Stimulated activated CD4-positive, alpha-beta T cell treated with anti-CD3 and anti-CD28 coated beads, Interleukin-15, amount 100 ng/mL, for 48 hours (primary cell): ENCODE results near the gene PSMD13.
"Not testable (repeated sequence)": the region's sequence is repeated elsewhere in the genome, so short reads cannot be mapped to it uniquely, and the experiment has no call there.

ENCODE experiments used
- DNase-seq, 2 donors: peaks; one replicate each; pipeline ENCODE4 v3.0.0-alpha.2; 2020; ENCODE audit warnings: low read depth in 2 of 2

Gene PSMD13

DNA sequence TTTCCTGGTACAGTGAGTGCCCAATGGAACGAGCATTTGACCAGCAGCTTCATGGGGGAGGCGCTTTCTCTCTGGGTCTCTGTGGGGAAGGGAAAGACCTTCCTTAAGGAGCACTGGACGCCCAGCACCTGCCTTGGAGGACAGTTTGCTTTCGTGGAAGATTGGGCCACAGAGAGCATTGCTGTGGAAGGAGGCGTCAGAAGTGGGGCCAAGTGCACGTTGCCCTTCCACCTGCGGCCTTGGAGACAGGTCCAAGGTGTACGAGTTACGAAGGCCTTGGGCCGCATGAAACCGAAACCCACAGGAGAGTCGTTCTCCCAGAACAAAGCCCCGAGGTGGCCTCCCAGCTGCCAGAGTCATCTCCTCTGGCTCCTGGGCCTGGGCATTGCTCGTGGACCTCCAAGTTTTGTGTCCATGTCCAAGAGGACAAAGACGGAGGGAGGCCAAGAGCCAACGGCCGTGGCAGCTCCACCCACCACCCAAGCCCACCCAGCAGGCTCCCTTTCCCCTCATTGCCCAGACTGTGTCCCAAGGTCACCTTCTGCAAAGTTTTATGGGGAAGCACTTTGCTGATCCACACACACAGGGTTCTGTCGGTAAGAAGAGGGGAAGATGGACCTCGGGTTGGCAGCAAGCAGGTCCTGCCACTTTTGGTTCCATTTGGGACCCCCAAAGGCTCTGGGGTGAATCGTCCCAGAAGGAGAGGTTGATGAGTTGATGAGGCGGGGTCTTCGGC lies 35.6 kb downstream of the PSMD13 start:
- DNase-seq: no peak

DNA sequence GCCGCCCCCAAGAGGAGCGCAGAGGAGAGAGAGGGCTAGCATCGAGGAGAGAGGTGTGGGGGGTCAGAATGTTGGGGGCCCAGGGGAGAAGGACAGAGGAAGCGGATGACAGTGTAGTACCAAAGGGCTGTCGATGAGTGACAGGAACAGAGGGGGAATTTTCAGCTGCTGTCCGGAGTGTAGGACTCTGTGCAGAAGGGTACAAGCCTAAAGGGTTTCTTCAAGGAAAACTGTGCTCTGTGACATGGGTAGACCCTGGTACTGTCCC lies 36.1 kb downstream of the PSMD13 start:
- DNase-seq: no peak

DNA sequence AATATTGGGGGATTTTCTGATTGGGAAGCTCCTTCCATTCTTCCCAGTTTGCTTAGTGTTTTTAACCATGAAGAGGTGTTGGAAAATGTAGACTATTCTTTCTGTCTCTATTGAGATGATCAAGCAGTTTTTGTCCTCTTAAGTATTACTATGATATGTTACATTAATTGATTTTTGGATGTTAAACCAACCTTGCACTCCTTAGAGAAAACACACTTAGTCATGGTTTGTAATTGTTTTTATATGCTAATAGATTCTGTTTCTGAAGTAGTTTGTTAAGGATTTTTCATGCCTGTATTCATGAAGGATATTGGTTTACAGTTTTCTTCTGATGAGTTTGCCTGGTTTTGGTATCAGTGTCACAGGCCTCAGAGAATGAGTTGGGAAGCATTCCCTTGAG lies 39.4 kb downstream of the PSMD13 start:
- no peak for DNase-seq

DNA sequence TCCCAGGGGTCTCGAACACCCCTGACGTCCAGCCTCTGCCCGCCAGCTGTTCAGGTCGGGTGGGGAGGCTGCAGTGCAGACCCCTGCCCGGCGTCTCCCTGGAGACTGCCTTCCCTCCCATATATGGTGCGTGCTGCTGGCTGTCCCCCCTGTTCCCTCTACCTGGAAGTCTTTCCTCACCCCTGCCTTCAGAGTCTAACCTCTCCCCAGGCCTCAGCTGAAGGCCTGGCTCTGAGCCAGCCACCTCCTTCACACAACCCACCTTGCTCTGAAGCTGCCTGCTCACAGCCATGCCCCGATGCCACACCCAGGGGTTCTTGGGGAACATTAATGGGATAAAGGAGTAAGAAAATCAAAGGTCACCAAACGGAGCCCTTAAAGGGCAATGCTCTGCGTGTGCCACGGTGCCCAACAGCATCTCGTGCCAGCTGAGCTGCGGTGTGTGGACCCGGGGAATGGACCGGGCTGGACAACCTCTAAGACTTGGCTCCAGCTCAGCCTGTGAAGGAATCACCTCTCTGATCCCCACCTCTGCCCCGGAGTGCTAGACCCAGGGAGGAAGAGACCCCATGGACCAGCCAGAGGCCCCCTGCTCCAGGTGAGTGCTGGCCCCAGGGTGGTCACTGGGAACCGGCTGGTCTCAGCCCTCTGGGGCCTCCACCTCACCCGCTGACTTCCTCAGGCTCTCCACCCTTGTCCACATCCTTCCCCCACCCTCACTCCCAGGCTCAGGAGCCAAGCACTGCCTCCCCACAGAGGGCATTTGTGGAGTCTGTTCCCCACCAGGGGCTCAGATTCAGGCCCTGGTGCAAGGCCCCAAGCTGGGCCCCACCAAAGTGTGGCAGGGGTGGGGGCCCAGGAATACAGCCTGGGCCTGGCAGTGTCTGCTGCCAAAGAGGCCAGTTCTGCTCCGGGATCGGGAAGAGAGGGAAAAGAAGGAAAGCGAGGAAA lies 41.5 kb downstream of the PSMD13 start, which contains the start of gene NLRP6:
TSS of gene NLRP6 (plus strand) at position 407 of the 951 bp plus-strand sequence. CDS start at position 570, 163 bp downstream.
- DNase-seq: no peak

DNA sequence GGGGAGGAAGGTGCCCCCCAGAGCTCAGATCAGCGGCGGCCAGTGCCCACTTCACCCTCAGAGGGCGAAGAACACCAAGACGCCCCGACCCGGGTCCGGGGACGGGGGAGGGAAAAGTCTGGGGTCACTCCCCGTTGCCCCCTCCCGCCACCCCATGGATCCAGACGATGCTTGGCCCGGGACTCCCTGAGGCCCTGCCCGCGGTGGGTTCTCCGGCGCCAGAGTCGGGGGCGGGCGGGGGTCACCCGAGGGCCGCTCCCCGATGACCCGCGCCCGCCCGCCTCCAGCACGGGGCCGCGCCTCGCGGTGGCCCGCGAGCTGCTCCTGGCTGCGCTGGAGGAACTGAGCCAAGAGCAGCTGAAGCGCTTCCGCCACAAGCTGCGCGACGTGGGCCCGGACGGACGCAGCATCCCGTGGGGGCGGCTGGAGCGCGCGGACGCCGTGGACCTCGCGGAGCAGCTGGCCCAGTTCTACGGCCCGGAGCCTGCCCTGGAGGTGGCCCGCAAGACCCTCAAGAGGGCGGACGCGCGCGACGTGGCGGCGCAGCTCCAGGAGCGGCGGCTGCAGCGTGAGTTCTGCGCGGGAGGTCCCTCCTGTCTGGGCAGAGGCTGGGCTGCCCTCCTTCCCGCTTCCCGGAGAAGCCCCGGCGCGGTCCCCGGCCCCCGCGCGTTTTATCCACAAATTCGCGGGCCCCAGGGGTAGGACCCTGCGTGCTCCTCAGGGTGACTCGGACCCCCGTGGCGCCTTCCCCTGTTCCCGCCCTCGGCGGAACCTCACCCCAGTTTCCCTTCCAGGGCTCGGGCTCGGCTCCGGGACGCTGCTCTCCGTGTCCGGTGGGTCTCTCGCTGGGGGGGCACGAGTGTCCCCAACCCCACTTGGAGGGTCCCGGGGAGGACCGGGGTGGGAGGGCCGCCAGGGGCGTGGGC lies 42.5 kb downstream of the PSMD13 start:
- no peak for DNase-seq

DNA sequence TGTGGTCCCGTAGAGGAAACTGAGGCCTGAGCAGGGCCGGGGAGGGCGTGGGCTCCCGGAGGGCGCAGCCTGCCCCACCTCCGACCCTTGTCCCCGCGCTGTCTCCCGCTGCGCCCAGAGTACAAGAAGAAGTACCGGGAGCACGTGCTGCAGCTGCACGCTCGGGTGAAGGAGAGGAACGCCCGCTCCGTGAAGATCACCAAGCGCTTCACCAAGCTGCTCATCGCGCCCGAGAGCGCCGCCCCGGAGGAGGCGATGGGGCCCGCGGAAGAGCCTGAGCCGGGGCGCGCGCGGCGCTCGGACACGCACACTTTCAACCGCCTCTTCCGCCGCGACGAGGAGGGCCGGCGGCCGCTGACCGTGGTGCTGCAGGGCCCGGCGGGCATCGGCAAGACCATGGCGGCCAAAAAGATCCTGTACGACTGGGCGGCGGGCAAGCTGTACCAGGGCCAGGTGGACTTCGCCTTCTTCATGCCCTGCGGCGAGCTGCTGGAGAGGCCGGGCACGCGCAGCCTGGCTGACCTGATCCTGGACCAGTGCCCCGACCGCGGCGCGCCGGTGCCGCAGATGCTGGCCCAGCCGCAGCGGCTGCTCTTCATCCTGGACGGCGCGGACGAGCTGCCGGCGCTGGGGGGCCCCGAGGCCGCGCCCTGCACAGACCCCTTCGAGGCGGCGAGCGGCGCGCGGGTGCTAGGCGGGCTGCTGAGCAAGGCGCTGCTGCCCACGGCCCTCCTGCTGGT lies 43.4 kb downstream of the PSMD13 start:
- DNase-seq: no peak

DNA sequence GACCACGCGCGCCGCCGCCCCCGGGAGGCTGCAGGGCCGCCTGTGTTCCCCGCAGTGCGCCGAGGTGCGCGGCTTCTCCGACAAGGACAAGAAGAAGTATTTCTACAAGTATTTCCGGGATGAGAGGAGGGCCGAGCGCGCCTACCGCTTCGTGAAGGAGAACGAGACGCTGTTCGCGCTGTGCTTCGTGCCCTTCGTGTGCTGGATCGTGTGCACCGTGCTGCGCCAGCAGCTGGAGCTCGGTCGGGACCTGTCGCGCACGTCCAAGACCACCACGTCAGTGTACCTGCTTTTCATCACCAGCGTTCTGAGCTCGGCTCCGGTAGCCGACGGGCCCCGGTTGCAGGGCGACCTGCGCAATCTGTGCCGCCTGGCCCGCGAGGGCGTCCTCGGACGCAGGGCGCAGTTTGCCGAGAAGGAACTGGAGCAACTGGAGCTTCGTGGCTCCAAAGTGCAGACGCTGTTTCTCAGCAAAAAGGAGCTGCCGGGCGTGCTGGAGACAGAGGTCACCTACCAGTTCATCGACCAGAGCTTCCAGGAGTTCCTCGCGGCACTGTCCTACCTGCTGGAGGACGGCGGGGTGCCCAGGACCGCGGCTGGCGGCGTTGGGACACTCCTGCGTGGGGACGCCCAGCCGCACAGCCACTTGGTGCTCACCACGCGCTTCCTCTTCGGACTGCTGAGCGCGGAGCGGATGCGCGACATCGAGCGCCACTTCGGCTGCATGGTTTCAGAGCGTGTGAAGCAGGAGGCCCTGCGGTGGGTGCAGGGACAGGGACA lies 44.1 kb downstream of the PSMD13 start:
- DNase-seq: no peak

DNA sequence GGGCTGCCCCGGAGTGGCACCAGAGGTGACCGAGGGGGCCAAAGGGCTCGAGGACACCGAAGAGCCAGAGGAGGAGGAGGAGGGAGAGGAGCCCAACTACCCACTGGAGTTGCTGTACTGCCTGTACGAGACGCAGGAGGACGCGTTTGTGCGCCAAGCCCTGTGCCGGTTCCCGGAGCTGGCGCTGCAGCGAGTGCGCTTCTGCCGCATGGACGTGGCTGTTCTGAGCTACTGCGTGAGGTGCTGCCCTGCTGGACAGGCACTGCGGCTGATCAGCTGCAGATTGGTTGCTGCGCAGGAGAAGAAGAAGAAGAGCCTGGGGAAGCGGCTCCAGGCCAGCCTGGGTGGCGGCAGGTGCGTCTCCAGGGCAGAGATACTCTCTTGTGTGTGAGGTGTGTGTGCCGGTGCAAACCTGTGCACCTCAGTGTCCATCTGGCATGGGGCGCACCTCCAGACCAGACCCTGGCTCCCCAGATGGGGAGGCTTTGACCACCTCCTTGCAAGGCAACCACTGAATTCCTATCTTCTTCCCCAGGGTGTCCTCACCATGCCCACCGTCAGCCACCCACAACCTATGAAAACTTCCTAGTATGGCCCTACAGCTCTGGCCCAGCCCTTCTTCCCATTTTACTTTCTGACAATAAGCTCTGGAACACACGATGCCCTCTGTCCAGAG lies 44.8 kb downstream of the PSMD13 start:
- no peak for DNase-seq

DNA sequence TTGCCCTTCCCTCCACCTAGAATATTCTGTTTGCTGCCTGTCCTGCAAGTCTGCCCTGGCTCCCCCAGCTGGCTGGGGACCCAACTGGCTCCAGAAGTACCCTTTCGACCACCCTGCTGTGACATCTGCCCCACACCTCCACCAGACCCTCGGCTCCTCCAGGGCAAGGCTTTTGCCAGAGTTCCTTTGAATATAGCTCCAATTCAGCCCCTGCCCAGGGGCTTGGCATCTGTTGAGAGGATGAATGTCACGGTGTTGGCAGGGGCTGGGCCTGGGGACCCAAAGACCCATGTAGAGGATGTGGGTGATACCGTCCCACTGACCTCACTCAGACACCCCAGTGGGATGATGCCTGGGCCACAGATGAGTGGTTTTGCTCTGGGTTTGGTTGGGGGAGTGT lies 45.4 kb downstream of the PSMD13 start:
- no peak for DNase-seq

DNA sequence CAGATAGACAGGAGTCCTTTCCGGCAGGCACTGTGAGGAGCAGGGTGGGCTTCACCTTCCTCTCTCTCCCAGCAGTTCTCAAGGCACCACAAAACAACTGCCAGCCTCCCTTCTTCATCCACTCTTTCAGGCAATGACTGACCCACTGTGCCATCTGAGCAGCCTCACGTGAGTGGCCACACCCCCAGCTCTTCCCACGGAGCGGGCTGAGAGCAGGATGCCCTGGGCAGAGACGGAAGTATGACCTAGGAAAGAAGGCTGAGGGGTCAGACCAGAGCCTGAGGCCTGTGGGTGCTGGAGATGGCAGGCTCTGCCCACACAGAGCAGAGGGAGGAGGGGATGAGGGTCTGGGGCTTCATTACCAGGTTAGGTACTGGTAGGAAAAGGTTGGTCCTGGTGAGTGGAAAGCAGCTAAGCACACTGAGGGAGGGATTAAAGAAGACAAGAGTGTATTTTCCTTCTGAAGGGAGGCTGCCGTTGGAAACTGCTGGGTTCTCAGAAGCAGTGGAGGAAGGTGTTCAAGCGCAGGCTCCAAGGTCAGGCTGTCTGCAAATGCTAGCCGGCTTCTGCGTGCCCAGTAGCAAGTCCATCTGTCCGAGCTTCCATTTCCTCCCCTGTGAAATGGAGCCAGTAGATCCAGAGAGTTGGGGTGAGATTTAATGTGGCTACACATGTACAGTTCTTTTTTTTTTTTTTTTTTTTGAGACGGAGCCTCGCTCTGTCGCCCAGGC lies 46.0 kb downstream of the PSMD13 start:
- no peak for DNase-seq

DNA sequence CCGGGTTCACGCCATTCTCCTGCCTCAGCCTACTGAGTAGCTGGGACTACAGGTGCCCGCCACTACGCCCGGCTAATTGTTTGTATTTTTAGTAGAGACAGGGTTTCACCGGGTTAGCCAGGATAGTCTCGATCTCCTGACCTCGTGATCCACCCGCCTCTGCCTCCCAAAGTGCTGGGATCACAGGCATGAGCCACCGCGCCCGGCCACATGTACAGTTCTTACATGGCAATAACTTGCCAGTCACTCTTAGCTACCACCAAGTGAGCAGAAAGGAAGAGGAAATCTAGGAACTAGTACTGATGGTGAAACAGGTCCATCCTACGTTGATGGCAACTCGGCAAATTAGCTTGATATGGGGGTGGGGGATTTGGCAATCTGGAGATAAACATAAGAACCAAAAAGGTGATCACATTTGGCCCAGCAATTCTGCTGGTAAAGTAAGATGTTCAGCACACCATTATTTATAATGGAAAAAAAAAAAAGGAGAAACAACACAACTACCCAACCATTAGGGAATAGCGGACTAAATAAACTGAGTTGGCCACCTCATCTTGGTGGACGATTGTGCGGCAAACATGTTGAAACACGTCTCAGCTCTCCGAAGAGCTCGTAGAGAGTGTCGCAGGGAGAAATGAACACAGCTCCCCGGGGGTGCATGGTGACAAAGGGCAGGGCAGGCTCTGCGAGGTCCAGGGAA lies 46.8 kb downstream of the PSMD13 start:
- DNase-seq: no peak

DNA sequence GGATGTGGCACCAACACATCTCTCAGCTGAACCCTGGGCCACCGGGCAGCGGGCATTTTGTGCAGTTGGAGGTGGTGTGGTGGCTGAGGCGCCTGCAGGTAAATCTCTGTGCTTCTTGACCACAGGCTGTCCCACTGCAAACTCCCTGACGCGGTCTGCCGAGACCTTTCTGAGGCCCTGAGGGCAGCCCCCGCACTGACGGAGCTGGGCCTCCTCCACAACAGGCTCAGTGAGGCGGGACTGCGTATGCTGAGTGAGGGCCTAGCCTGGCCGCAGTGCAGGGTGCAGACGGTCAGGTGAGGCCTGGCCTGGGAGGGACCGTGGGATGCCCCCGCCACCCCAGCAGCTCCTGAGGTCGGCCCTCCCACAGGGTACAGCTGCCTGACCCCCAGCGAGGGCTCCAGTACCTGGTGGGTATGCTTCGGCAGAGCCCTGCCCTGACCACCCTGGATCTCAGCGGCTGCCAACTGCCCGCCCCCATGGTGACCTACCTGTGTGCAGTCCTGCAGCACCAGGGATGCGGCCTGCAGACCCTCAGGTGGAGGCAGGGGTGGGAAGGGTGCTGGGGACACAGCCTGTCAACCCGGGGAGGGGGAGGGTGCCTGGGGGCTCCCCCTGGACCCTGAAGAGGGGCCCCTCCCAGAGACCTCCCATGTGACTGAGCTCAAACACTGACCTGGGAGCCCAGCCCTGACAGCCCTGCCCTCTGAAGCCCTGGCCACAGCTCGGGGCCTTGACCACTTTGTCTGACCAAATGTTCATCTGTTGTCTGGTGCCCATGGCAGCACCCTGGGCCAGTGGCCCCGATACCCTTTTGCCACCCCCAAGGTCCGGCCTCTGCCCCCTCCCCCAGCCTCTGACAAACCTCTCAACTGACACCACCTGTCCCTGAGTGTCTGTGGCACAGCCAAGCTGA lies 47.6 kb downstream of the PSMD13 start:
- DNase-seq: no peak

DNA sequence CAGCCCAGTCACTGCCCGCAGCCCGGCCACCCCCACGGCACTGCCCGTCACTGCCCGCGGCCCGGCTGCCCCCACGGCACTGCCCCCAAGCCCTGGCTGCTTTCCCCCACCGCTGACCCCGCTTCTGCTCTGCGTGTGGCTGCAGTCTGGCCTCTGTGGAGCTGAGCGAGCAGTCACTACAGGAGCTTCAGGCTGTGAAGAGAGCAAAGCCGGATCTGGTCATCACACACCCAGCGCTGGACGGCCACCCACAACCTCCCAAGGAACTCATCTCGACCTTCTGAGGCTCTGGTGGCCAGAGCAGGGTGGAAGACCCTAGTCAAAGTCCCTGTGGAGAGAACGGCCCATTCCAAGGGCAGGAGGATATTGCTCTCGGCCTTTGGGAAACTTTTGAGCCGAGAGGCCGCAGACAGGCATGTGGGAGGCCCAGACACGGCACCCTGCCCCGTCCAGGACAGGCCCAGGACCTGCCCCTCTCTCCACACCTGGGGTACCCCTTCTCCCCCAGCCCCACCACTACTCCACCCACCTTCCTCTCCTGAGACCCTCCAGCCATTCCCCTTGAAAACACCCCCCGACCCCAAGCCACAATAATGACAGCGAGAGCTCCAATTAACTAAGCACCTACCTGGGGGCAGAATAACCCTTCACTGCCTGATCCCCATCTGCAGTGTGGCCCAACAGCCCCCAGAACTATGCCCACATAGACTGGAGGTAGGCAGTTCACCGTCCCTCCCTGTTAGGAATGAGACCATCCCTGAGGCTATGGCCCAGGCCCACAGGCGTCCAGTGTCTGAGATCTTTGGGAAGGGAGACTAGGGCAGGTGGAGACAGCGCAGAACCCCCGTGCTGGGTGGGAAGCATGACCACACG lies 48.5 kb downstream of the PSMD13 start:
- no peak for DNase-seq

DNA sequence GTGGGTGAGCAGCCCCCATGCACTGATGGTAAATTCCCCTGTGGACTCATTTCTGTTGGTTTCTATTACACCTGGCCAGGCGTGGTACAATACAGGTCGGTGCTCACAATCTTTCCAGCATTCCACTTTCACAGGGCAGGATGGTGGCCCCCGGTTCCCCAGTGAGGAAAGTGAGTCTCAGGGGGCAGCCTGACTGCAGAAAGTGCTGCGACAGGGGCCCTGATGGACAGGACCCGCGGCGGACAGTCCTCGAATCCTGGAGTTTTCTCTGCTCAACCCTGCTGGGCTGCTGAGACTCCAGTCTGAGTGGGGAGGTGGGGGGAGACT lies 49.1 kb downstream of the PSMD13 start:
- DNase-seq: no peak

DNA sequence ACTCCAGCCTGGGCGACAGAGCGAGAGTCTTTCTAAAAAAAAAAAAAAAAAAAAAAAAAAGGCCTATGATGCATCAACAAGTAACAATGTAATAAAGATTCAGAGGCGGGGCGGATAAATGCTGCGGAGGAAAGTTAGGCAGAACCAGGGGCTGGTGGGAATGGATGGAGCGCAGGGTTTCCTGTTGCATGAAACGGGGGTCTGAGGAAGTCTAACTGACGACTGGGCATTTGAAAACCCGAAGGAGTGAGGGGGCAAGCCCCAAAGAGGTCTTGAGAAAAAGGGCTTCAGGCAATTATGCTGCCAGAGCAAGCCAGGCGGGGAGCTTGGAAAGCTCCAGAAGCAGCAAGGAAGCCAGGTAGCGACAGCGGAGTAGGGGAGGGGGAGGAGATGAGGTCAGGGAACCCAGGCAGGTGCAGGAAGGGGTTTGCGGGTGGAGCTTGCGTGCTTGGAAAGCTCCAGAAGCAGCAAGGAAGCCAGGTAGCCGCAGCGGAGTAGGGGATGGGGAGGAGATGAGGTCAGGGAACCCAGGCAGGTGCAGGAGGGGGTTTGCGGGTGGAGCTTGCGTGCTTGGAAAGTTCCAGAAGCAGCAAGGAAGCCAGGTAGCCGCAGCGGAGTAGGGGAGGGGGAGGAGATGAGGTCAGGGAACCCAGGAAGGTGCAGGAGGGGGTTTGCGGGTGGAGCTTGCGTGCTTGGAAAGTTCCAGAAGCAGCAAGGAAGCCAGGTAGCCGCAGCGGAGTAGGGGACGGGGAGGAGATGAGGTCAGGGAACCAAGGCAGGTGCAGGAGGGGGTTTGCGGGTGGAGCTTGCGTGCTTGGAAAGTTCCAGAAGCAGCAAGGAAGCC lies 50.4 kb downstream of the PSMD13 start:
- DNase-seq: not testable (repeated sequence)
